ENCODE measurements around the gene FOXO4.

FOXO4 gene

DNA sequence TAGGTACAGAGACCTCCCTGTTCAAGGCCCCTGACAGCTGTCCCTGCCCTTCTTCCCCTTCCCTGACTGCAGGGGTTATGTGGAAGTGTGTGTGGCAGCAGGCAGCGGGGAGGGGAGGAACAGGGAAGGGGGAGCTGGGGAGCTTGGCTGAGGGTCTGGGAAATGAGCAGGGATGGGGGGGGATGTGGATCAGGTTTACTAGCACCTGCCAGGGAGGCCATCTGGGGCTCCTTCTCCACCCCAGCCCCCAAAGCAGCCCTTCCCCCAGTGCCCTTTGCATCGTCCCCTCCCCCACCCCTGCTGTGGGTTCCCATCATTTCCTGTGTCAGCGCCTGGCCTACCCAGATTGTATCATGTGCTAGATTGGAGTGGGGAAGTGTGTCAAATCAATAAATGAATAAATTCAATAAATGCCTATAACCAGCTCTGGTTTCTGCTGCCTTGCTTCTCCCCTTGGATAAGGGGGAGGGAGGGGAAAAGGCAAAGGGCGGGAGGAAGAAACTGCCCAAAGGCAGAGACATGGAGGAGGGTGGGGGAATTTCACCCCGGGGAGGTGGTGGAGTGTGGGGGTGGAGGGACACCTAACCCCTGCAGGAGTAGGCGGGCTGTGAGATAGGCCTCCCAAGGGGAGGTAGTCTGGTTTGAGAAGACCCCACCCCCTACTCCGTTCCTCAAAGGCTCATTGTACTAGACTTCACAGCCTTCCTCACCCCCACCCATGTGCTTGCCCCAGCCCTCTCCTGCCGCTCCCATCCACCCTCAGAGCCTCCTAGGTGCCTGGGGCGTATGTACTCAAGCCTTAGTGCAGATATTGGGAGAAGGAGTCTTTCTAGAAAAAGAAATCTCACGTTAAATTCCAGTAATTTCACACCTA lies 7.7 kb downstream of the FOXO4 start:
- H3K9ac ChIP-seq (ENCODE audit: insufficient read length) = peak overlapping the region; percentile 71
- H3K36me3 ChIP-seq (ENCODE audit: insufficient read depth, low read length) = no peaks in the 10 kb centered on the region
- no peak for DNase-seq (ENCODE audit: low read depth, low spot score)
- no peaks in the 10 kb centered on the region for H3K9me3 ChIP-seq (ENCODE audit: low read depth, low read length)
- TF ChIP-seq EZH2 (IDR thresholded peaks at IDR 0.05) (no peak), POLR2AphosphoS5 (IDR thresholded peaks at IDR 0.05; ENCODE audit: borderline replicate concordance, low read depth, low read length) (0 out of 2 replicates have a peak, but pooled peaks have one; percentile 44), FOXP2 (optimal IDR thresholded peaks at IDR 0.05; ENCODE audit: control extremely low read depth, extremely low read length, insufficient read depth) (no peak)
- peak overlapping the region; percentile 69 for H3K4me3 ChIP-seq
- peak overlapping the region; percentile 95 for H3K27ac ChIP-seq

DNA sequence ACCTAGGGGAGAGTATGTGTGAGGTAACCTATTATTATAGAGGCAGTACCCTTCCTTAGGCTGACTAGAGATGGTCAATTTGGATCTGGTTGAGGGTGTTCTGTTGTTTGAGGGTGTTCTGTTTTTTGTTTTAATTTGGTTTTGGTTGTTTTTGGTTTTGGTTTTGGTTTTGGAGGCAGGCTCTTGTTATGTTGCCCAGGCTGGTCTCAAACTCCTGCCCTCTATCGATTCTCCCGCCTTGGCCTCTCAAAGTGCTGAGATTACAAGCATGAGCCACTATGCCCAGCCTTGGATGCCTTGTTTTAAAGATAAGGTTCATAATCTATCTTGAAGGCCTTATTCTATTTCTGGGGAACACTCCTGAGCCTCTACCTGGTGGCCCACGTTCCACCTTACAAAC lies 10.0 kb downstream of the FOXO4 start:
- no peak for TF ChIP-seq EZH2 (IDR thresholded peaks at IDR 0.05)
- TF ChIP-seq FOXP2 (optimal IDR thresholded peaks at IDR 0.05; ENCODE audit: control extremely low read depth, extremely low read length, insufficient read depth) = no peak
- TF ChIP-seq POLR2AphosphoS5 (IDR thresholded peaks at IDR 0.05; ENCODE audit: borderline replicate concordance, low read depth, low read length) = no peak
- Histone ChIP-seq H3K4me3 (no peak overlapping the region), H3K27ac (no peak overlapping the region), H3K9ac (ENCODE audit: insufficient read length) (no peak overlapping the region), H3K9me3 (ENCODE audit: low read depth, low read length) (no peaks in the 10 kb centered on the region), H3K36me3 (ENCODE audit: insufficient read depth, low read length) (no peaks in the 10 kb centered on the region)
- no peak for DNase-seq (ENCODE audit: low read depth, low spot score)

DNA sequence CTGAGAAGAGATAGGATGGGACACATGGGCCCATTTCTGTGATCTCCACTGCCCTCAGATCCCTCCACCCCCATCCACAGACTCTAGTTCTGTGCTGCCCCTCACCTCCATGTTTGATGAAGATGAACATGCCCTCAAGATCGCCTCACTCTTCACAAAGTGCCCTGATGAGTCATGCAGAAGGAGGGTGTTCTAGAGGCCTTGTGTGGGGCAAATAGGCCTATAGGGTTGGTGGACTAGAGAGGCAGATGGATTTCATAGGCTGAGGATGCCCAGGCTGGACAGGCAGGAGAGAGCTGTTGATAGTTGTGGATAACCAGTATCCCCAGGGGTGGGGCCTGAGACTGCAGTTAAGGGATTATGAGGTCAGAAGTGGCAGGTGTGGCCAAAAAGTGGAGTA lies 10.8 kb downstream of the FOXO4 start, which contains the start of gene CXorf65:
CXorf65 (minus strand) TSS at position 314 of the 400 bp plus-strand sequence; CDS start at position 130, 184 bp downstream.
- Histone ChIP-seq H3K9ac (ENCODE audit: insufficient read length) (no peak within 1 kb of the TSS), H3K4me3 (no peak within 1 kb of the TSS), H3K27ac (no peak within 1 kb of the TSS), H3K36me3 (ENCODE audit: insufficient read depth, low read length) (no peaks in the 10 kb centered on the region), H3K9me3 (ENCODE audit: low read depth, low read length) (no peaks in the 10 kb centered on the region)
- TF ChIP-seq POLR2AphosphoS5 (IDR thresholded peaks at IDR 0.05; ENCODE audit: borderline replicate concordance, low read depth, low read length) = no peak
- TF ChIP-seq FOXP2 (optimal IDR thresholded peaks at IDR 0.05; ENCODE audit: control extremely low read depth, extremely low read length, insufficient read depth) = no peak
- TF ChIP-seq EZH2 (IDR thresholded peaks at IDR 0.05) = no peak
- no peak for DNase-seq (ENCODE audit: low read depth, low spot score)

DNA sequence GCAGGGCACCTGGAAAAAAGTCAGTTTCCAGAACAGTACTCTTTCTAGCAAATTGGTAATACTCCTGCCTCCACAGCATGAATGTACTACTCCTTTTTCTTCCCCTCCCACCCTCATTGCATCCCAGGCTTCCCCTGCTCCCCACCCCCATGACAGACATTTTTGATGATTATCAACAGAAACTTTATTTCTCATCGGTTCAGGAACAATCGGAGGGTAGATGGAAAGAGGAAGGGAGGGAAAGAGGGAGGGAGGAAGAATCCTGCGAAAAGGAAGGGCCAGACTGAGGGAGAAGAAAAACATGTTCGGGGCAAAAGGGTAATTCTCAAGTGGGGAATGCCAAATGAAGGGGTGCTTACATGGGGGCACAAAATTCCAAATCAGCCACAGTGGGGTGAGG lies 11.6 kb downstream of the FOXO4 start:
- Histone ChIP-seq H3K9me3 (ENCODE audit: low read depth, low read length) (no peaks in the 10 kb centered on the region), H3K27ac (no peak overlapping the region)
- no peak for DNase-seq (ENCODE audit: low read depth, low spot score)

DNA sequence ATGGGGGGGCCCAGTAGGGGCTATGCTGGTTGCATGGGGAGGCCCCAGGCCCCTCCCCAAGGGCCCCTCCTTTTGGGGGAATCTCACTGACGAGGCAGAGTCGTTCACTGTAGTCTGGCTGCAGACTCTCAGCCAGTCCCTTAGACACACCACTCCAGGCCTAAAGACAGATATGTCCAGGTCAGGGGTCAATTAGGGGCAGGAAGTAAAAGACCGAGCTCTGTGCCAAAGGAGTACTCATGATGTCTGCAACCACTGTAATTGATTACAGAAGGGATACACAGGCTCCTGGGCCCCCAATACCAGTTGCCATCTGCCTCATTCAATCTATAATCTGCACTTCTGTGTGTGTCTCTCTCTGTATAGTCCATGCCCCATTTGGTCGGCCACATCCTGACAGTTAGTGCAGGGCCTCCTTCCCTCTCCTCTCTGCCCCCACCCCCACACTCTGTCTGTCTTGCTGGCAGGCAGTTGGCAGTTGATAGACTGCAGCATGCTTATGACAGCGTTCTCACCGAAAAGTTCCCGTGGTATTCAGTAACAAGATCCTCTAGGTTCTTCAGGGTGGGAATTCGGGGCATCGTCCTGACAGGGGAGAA lies 12.2 kb downstream of the FOXO4 start:
- TF ChIP-seq FOXP2 (optimal IDR thresholded peaks at IDR 0.05; ENCODE audit: control extremely low read depth, extremely low read length, insufficient read depth) (no peak), POLR2AphosphoS5 (IDR thresholded peaks at IDR 0.05; ENCODE audit: borderline replicate concordance, low read depth, low read length) (no peak), EZH2 (IDR thresholded peaks at IDR 0.05) (no peak)
- no peak overlapping the region for H3K27ac ChIP-seq
- H3K4me3 ChIP-seq = no peak overlapping the region
- no peaks in the 10 kb centered on the region for H3K36me3 ChIP-seq (ENCODE audit: insufficient read depth, low read length)
- no peak overlapping the region for H3K9ac ChIP-seq (ENCODE audit: insufficient read length)
- DNase-seq (ENCODE audit: low read depth, low spot score) = no peak
- H3K9me3 ChIP-seq (ENCODE audit: low read depth, low read length) = no peaks in the 10 kb centered on the region

More for the DNA sequence above, 11.6 kb downstream of the FOXO4 start:
- TF ChIP-seq POLR2AphosphoS5 (IDR thresholded peaks at IDR 0.05; ENCODE audit: borderline replicate concordance, low read depth, low read length) = no peak
- TF ChIP-seq EZH2 (IDR thresholded peaks at IDR 0.05) = no peak
- no peak for TF ChIP-seq FOXP2 (optimal IDR thresholded peaks at IDR 0.05; ENCODE audit: control extremely low read depth, extremely low read length, insufficient read depth)
- Histone ChIP-seq H3K4me3 (no peak overlapping the region), H3K36me3 (ENCODE audit: insufficient read depth, low read length) (no peaks in the 10 kb centered on the region), H3K9ac (ENCODE audit: insufficient read length) (no peak overlapping the region)

DNA sequence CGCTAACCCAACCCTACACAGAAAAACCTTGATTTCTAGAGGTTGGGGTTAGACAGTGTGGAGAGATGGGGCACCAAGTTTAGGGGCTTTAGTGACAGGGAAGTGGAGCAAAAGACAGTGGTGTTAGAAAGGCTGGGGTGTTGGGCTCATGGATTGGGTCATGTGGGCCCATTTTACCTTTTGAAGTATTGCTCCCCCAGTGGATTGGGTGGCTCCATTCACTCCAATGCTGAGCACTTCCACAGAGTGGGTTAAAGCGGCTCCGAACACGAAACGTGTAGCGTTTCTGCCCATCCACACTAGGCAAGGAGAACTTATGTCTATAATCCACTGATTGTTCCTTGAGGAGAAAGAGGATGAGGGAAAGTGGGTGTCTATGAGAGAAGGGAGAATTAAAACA lies 13.4 kb downstream of the FOXO4 start:
- H3K9me3 ChIP-seq (ENCODE audit: low read depth, low read length) = no peaks in the 10 kb centered on the region
- no peak overlapping the region for H3K4me3 ChIP-seq
- TF ChIP-seq POLR2AphosphoS5 (IDR thresholded peaks at IDR 0.05; ENCODE audit: borderline replicate concordance, low read depth, low read length) (no peak), EZH2 (IDR thresholded peaks at IDR 0.05) (no peak), FOXP2 (optimal IDR thresholded peaks at IDR 0.05; ENCODE audit: control extremely low read depth, extremely low read length, insufficient read depth) (no peak)
- H3K9ac ChIP-seq (ENCODE audit: insufficient read length) = no peak overlapping the region
- no peaks in the 10 kb centered on the region for H3K36me3 ChIP-seq (ENCODE audit: insufficient read depth, low read length)
- DNase-seq (ENCODE audit: low read depth, low spot score) = no peak
- H3K27ac ChIP-seq = no peak overlapping the region

DNA sequence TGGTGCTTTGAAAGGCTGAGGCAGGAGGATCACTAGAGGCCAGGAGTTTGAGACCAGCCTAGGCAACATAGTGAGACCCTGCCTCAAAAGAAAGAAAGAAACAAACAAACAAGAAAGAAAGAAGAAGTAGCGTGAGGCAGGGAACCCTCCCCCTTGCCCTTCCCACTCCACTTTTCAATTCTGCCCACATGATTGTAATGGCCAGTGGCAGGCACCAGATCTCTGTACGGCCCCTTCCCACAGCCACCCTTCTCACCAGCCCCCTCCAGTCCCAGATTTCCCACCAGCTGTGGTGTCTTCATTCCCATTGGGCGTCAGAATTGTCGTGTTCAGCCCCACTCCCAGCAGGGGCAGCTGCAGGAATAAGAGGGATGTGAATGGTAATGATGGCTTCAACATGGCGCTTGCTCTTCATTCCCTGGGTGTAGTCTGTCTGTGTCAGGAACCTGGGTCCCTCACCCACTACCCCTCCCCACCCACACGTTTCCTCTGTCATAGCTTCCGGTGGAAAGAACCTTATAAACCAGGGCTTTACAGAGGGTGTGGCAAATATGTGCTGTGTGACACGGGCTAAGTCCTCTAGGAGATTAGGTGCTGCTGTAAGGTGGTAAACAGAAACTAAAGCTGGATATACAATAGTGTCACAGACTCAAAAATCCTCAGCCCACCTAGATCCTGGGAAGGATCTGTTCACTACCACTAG lies 15.6 kb downstream of the FOXO4 start, which contains the start of gene IL2RG:
IL2RG (minus strand) TSS at position 437 of the 703 bp plus-strand sequence; CDS start at position 399, 38 bp downstream.
- H3K9me3 ChIP-seq (ENCODE audit: low read depth, low read length) = no peaks in the 10 kb centered on the region
- H3K27ac ChIP-seq = no peak within 1 kb of the TSS
- TF ChIP-seq FOXP2 (optimal IDR thresholded peaks at IDR 0.05; ENCODE audit: control extremely low read depth, extremely low read length, insufficient read depth) (no peak), EZH2 (IDR thresholded peaks at IDR 0.05) (no peak), POLR2AphosphoS5 (IDR thresholded peaks at IDR 0.05; ENCODE audit: borderline replicate concordance, low read depth, low read length) (no peak)
- H3K9ac ChIP-seq (ENCODE audit: insufficient read length) = no peak within 1 kb of the TSS
- DNase-seq (ENCODE audit: low read depth, low spot score) = no peak
- H3K4me3 ChIP-seq = no peak within 1 kb of the TSS
- no peaks in the 10 kb centered on the region for H3K36me3 ChIP-seq (ENCODE audit: insufficient read depth, low read length)

All from SK-N-MC (cell line).